Upper lobe of left lung (tissue), 4 donors: ENCODE data around the gene CDX2.

Experiments used
- EP300 ChIP-seq, 4 donors: sonication (generic); formaldehyde crosslinking; IDR thresholded peaks; one replicate each; pipeline ENCODE4 v1.5.1; 2017; ENCODE audit warnings: antibody characterized with exemption in 4 of 4, control low read depth in 2 of 4
- POLR2A ChIP-seq, 4 donors: fragments of 450-650 bp; IDR thresholded peaks; one replicate each; pipeline ENCODE4 v1.5.1; 2016 to 2017; ENCODE audit warnings: antibody characterized with exemption in 4 of 4, mild to moderate bottlenecking in 2 of 4
- TF ChIP-seq, protein P1 (sequence below), 6 experiments: fragments of 450-650 bp in 4 of 6; fragments of 200-600 bp in 2 of 6; sonication (generic) in 2 of 6; IDR thresholded peaks; one replicate each; pipeline ENCODE4 v1.5.1; 2016 to 2019; ENCODE audit warnings: antibody characterized with exemption in 6 of 6

DNA sequence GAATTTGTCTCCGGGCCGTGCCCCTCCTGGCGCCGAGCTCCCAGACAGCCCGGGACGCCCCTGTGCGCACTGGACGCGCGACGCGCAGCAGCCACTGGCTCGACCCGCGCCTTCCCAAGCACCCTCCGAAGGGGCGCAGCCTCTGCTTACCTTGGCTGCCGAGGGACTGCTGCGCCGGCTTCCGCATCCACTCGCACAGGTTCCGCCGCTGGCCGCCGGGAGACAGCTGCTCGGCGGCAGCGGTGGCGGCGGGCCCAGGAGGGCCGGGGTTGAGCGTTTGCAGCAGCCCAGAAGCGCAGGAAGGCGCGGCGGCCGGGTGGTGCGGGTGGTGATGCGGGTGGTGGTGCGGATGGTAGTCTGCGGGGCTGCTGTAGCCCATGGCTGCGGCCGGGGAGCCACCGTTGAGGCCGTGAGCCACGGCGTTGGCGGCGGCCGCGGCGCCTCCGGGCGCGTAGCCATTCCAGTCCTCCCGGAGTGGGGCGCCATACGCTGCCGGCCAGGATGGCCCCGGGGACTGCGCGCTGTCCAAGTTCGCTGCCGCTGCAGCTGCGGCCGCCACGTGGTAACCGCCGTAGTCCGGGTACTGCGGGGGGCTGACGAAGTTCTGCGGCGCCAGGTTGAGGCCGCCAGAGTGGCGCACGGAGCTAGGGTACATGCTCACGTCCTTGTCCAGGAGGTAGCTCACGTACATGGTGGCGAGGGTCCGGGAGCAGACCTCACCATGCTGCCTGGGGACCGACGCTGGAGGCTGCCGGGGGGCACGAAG is 616 bp downstream of the CDX2 start:
- no peak for TF ChIP-seq EP300 (IDR thresholded peaks at IDR 0.05)
- TF ChIP-seq POLR2A (IDR thresholded peaks at IDR 0.05), result no peak
- TF ChIP-seq, protein P1, sequence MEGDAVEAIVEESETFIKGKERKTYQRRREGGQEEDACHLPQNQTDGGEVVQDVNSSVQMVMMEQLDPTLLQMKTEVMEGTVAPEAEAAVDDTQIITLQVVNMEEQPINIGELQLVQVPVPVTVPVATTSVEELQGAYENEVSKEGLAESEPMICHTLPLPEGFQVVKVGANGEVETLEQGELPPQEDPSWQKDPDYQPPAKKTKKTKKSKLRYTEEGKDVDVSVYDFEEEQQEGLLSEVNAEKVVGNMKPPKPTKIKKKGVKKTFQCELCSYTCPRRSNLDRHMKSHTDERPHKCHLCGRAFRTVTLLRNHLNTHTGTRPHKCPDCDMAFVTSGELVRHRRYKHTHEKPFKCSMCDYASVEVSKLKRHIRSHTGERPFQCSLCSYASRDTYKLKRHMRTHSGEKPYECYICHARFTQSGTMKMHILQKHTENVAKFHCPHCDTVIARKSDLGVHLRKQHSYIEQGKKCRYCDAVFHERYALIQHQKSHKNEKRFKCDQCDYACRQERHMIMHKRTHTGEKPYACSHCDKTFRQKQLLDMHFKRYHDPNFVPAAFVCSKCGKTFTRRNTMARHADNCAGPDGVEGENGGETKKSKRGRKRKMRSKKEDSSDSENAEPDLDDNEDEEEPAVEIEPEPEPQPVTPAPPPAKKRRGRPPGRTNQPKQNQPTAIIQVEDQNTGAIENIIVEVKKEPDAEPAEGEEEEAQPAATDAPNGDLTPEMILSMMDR (IDR thresholded peaks at IDR 0.05), result no peak
